ENCODE data around the gene SYNPO2. TPM values are rescaled to one million over a fixed set of nuclear protein-coding genes. Genes with fewer than 3 reads are reported as not detected.
"Not testable (repeated sequence)": the region's sequence is repeated elsewhere in the genome, so short reads cannot be mapped to it uniquely, and the experiment has no call there.

The SYNPO2 gene
- polyA plus RNA-seq, 1 donor (not counting 4 experiments of a cell fraction or from before 2014, with no cell fraction given): 0.34 TPM

GRCh38 chr4:119002476-119002875, 113.8 kb downstream of the SYNPO2 start:
- no peaks in the 10 kb centered on the region for H3K79me2 ChIP-seq (ENCODE audit: control insufficient read depth, insufficient read depth, low read length)
- dilution Hi-C loops (cut with MboI; ENCODE audit: extremely low pct_ligation_motif_present, low sequenced_read_pairs): no loop called here
- FAIRE-seq (no peak), DNase-seq (ENCODE audit: low read depth, low spot score) (no peak)
- H4K20me1 ChIP-seq (ENCODE audit: control insufficient read depth, extremely low read depth, insufficient read depth, low read length): no peaks in the 10 kb centered on the region
- no peaks in the 10 kb centered on the region for H3K9me3 ChIP-seq (ENCODE audit: control insufficient read depth, low read depth, low read length)
- H3K36me3 ChIP-seq (ENCODE audit: control insufficient read depth in 2 of 2, extremely low read depth in 1 of 2, insufficient read depth in 2 of 2, low read length in 2 of 2): no peaks in the 10 kb centered on the region
- no peak overlapping the region for H3K4me3 ChIP-seq (ENCODE audit: control insufficient read depth in 2 of 3, extremely low read depth in 1 of 3, insufficient read depth in 2 of 3, low read depth in 1 of 3, low read length in 3 of 3)
- no peaks in the 10 kb centered on the region for H3K9me1 ChIP-seq (ENCODE audit: control insufficient read depth, extremely low read depth, insufficient read depth, low read length)
- H3K27ac ChIP-seq (ENCODE audit: control insufficient read depth, insufficient read depth, low read length): no peak overlapping the region
- no peak overlapping the region for H3K9ac ChIP-seq (ENCODE audit: control insufficient read depth, extremely low read depth, insufficient read depth, low read length)
- TF ChIP-seq CTCF (optimal IDR thresholded peaks at IDR 0.05 in 1 of 3, IDR thresholded peaks at IDR 0.05 in 1 of 3, conservative IDR thresholded peaks at IDR 0.05 in 1 of 3; ENCODE audit: extremely low read depth in 1 of 3, insufficient read depth in 2 of 3, low read length in 3 of 3) (no peak), EZH2 (IDR thresholded peaks at IDR 0.05; ENCODE audit: low read length) (no peak)
- H2AFZ ChIP-seq (ENCODE audit: control insufficient read depth, low read length): no peak overlapping the region
- H3K4me1 ChIP-seq (ENCODE audit: control insufficient read depth, extremely low read depth, insufficient read depth, low read length): no peaks in the 10 kb centered on the region
- no peaks in the 10 kb centered on the region for H3K27me3 ChIP-seq (ENCODE audit: control insufficient read depth, extremely low read depth, insufficient read depth, low read length)
- H3K4me2 ChIP-seq (ENCODE audit: control insufficient read depth, extremely low read depth, insufficient read depth, low read depth, low read length): no peak overlapping the region

DNA sequence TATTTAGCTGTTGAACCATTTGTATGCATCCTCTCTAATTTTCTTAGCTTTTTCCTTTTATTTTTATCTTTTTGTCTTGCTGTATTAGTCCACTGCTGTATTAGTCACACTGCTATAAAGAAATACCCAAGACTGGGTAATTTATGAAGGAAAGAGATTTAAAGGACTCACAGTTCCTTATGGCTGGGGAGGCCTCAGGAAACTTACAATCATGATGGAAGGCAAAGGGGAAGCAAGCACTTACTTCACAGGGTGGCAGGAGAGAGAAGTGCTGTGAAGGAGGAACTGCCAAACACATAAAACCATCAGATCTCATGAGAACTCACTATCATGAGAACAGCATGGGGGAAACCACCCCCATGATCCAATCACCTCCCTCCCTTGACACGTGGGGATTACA, 114.3 kb downstream of the SYNPO2 start:
- H2AFZ ChIP-seq (ENCODE audit: control insufficient read depth, low read length); H3K9me3 ChIP-seq (ENCODE audit: control insufficient read depth, low read depth, low read length); H3K4me3 ChIP-seq (ENCODE audit: control insufficient read depth in 2 of 3, extremely low read depth in 1 of 3, insufficient read depth in 2 of 3, low read depth in 1 of 3, low read length in 3 of 3); DNase-seq (ENCODE audit: low read depth, low spot score); H4K20me1 ChIP-seq (ENCODE audit: control insufficient read depth, extremely low read depth, insufficient read depth, low read length); dilution Hi-C loops (cut with MboI; ENCODE audit: extremely low pct_ligation_motif_present, low sequenced_read_pairs); H3K27me3 ChIP-seq (ENCODE audit: control insufficient read depth, extremely low read depth, insufficient read depth, low read length); FAIRE-seq; H3K9ac ChIP-seq (ENCODE audit: control insufficient read depth, extremely low read depth, insufficient read depth, low read length); H3K9me1 ChIP-seq (ENCODE audit: control insufficient read depth, extremely low read depth, insufficient read depth, low read length); H3K4me2 ChIP-seq (ENCODE audit: control insufficient read depth, extremely low read depth, insufficient read depth, low read depth, low read length); H3K36me3 ChIP-seq (ENCODE audit: control insufficient read depth in 2 of 2, extremely low read depth in 1 of 2, insufficient read depth in 2 of 2, low read length in 2 of 2); H3K27ac ChIP-seq (ENCODE audit: control insufficient read depth, insufficient read depth, low read length); H3K4me1 ChIP-seq (ENCODE audit: control insufficient read depth, extremely low read depth, insufficient read depth, low read length); H3K79me2 ChIP-seq (ENCODE audit: control insufficient read depth, insufficient read depth, low read length): not testable (repeated sequence)

DNA sequence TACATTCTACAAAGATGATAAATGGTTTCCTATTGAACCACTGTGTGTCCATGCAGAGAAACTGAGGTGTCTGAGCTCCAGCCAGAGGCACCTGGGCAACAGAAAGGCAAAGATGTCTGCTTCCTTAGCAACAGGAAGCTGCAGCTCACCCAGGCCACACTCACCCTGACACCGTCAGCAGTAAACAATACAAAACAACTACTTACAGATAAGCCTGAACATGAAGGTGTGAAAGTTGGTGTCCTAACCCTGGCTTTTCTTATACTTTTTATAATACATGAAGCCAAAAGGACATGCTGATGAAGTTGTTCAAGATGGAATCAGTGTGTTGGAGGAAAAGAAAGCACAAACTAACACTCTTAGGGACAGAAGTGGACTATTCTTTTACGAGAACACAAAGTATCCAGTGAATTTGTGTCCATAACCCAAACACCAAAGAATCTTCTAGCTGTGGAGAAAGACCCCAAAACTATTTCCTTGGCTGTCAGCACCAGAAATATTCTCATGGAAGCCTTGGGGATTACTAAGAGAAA, 117.3 kb downstream of the SYNPO2 start:
- Histone ChIP-seq H3K36me3 (ENCODE audit: control insufficient read depth in 2 of 2, extremely low read depth in 1 of 2, insufficient read depth in 2 of 2, low read length in 2 of 2) (no peaks in the 10 kb centered on the region), H2AFZ (ENCODE audit: control insufficient read depth, low read length) (no peak overlapping the region), H3K9me1 (ENCODE audit: control insufficient read depth, extremely low read depth, insufficient read depth, low read length) (no peaks in the 10 kb centered on the region), H3K79me2 (ENCODE audit: control insufficient read depth, insufficient read depth, low read length) (no peaks in the 10 kb centered on the region), H3K4me2 (ENCODE audit: control insufficient read depth, extremely low read depth, insufficient read depth, low read depth, low read length) (no peak overlapping the region), H4K20me1 (ENCODE audit: control insufficient read depth, extremely low read depth, insufficient read depth, low read length) (no peaks in the 10 kb centered on the region), H3K4me3 (ENCODE audit: control insufficient read depth in 2 of 3, extremely low read depth in 1 of 3, insufficient read depth in 2 of 3, low read depth in 1 of 3, low read length in 3 of 3) (no peak overlapping the region), H3K9me3 (ENCODE audit: control insufficient read depth, low read depth, low read length) (no peaks in the 10 kb centered on the region), H3K4me1 (ENCODE audit: control insufficient read depth, extremely low read depth, insufficient read depth, low read length) (no peaks in the 10 kb centered on the region), H3K9ac (ENCODE audit: control insufficient read depth, extremely low read depth, insufficient read depth, low read length) (no peak overlapping the region), H3K27ac (ENCODE audit: control insufficient read depth, insufficient read depth, low read length) (no peak overlapping the region), H3K27me3 (ENCODE audit: control insufficient read depth, extremely low read depth, insufficient read depth, low read length) (no peaks in the 10 kb centered on the region)
- dilution Hi-C loops (cut with MboI; ENCODE audit: extremely low pct_ligation_motif_present, low sequenced_read_pairs): no loop called here
- DNase-seq (ENCODE audit: low read depth, low spot score) (no peak), FAIRE-seq (no peak)
- TF ChIP-seq EZH2 (IDR thresholded peaks at IDR 0.05; ENCODE audit: low read length) (no peak), CTCF (optimal IDR thresholded peaks at IDR 0.05 in 1 of 3, IDR thresholded peaks at IDR 0.05 in 1 of 3, conservative IDR thresholded peaks at IDR 0.05 in 1 of 3; ENCODE audit: extremely low read depth in 1 of 3, insufficient read depth in 2 of 3, low read length in 3 of 3) (no peak)
